ENCODE measurements around the gene WWOX.
"Not testable (repeated sequence)": the region's sequence is repeated elsewhere in the genome, so short reads cannot be mapped to it uniquely, and the experiment has no call there.

The WWOX gene

GRCh38 chr16:79204486-79204885, 1105.0 kb downstream of the WWOX start:
- DNase-seq, result no peak

- DNase-seq, result no peak
Measured at GRCh38 chr16:79206889-79207288, 1107.4 kb downstream of the WWOX start.

- no peak for DNase-seq
Measured at GRCh38 chr16:79209308-79209707, 1109.9 kb downstream of the WWOX start.

GRCh38 chr16:79210607-79211006, 1111.2 kb downstream of the WWOX start:
- DNase-seq, result no peak

- no peak for DNase-seq
Measured at GRCh38 chr16:79211586-79211985, 1112.1 kb downstream of the WWOX start.

DNA sequence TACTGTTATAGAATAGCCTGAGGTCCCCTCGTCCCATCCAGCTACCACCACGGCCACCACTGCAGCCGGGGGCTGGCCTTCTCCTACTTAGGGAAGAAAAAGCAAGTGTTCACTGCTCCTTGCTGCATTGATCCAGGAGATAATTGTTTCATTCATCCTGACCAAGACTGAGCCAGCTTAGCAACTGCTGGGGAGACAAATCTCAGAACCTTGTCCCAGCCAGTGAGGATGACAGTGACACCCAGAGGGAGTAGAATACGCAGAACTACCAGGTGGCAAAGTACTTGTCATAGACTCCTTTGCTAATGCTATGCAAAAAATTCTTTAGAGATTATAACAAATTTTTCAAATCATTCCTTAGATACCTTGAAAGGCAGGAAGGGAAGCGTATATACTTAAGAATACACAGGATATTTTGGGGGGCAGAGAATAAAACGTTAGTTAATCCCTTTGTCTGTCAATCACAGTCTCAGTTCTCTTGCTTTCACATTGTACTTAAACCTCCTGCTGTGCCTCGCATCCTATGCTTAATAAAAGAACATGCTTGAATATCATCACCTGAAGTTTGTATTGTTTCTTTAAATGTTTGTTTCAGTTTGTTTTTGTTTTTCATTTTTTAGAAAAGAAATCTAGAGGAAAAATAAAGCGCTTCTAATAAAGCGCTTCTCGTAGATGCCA, 1112.8 kb downstream of the WWOX start:
- DNase-seq, result no peak

GRCh38 chr16:79213214-79213613, 1113.8 kb downstream of the WWOX start:
- DNase-seq, result peak in 1 of 2 experiments; percentile 57

DNA sequence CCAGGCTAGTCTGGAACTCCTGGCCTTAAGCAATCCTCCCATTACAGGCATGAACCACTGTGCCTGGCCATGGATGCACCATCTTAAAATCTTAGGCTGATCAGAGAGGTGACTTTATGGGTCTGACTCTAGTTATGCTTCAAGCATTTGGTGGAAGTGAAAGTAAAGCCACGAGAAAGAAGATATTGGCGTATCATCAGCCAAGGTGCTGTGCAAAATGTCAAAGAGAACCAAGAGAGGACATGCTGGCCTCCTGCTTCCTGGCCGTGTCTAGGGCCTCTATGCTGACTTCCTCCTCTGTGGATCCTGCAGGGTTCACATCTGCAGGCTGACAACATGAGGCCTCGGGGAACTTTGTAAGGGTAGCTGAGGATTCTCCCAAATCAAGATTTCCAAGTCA, 1115.8 kb downstream of the WWOX start:
- DNase-seq, result no peak

DNA sequence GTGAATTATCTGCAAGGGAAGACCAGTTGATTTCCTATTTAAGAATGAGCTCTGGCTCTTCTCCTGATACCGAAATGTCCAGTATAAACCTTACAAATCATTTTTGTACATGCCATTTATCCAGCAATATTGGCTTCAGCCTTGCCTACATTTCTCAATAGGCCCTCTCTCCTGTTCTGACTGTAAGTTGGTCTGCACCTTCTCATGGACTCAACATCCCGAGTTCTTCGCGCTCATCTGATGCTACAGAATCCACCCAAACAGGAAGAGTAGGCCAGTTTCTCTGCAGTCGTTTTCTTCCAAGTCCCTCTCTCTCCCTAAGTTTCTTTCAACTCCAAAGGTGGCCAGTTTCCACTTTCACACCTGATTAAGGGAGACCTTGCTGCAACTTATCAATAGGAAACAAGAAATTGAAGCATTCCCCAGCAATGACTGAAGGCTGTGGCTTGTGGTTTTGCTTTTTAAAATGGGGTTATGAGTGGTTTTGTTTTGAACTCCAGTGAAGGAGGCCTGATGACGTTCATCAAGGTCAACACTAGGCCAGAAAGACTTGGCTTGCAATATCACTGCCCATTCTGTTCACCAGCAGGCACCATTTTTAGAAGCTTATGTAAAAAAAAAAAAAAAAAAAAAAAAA, 1118.0 kb downstream of the WWOX start:
- DNase-seq, result no peak

DNA sequence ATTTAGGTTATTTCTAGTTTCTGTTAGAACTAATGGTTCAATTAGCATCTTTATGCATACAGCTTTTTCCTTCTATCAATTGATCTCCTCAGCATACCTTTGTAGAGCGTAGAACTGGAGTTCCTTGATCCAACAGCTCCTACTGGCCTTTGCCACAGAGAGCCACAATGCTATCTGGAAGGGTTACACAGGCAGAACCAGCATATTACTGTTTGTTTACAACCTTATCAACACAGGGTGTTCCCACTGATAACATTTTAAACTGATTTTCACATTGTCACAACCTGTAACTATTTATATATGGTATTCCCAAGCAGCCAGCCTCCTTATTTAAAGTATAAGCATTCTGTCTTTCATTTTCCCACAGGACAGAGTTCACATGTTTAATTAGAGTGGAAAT, 1118.9 kb downstream of the WWOX start:
- DNase-seq, result no peak

- not testable (repeated sequence) for DNase-seq
Measured at GRCh38 chr16:79225994-79226393, 1126.5 kb downstream of the WWOX start.

GRCh38 chr16:79229361-79229760, 1129.9 kb downstream of the WWOX start:
- no peak for DNase-seq

DNA sequence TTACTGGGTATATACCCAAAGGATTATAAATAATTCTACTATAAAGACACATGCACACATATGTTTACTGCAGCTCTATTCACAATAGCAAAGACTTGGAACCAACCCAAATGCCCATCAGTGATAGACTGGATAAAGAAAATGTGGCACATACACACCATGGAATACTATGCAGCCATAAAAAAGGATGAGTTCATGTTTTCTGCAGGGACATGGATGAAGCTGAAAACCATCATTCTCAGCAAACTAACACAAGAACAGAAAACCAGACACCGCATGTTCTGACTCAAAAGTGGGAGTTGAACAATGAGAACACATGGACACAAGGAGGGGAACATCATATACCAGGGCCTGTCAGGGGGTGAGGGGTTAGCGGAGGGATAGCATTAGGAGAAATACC, 1146.2 kb downstream of the WWOX start:
- not testable (repeated sequence) for DNase-seq

- DNase-seq, result no peak
Measured at GRCh38 chr16:79247386-79247785, 1147.9 kb downstream of the WWOX start.

DNA sequence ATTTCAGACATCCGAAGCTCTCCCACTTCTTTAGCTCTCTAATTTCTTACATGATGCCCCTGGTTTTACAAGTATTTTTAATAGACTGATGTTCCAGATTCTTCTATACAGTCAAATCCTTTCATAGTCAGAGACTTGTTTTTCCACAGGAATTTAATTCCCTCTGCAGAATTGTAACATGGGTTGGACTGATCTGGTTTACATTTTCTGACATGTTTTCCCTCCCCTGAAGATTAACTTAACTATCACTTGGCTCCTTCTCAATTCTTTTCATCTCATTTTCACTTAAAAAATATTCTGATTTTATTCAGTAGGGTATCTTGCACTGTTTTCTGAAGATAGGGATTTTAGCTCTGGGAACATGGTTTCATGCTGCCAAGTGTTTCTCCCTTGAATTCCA, 1148.9 kb downstream of the WWOX start:
- no peak for DNase-seq

GRCh38 chr16:79250502-79251098, 1151.1 kb downstream of the WWOX start:
- no peak for DNase-seq

DNA sequence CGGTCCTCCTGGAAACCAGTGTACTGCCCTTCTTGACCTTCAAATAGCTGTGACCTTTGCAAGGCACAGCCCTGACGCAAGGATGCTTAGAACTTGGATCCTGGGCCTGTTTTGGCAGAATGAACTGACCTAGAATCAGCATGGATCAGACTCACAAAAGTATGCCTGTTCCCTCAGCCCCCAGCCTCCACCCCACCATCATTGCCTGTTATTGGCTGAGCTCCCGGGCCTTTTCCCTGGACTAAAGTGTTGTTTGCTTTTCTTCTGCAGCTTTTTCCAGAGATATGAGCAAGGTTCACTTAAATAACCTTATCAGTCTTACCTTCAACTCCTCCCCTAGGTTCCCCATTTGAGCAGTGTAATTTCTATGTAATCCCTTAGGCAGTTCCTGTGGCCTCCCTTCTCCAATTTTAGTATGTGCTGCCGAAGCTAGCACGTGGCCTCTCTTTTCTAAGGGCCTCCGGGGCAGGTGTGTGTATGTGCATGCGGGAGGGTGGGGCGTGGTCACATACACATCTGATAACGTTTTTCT, 1153.7 kb downstream of the WWOX start:
- DNase-seq, result no peak

DNA sequence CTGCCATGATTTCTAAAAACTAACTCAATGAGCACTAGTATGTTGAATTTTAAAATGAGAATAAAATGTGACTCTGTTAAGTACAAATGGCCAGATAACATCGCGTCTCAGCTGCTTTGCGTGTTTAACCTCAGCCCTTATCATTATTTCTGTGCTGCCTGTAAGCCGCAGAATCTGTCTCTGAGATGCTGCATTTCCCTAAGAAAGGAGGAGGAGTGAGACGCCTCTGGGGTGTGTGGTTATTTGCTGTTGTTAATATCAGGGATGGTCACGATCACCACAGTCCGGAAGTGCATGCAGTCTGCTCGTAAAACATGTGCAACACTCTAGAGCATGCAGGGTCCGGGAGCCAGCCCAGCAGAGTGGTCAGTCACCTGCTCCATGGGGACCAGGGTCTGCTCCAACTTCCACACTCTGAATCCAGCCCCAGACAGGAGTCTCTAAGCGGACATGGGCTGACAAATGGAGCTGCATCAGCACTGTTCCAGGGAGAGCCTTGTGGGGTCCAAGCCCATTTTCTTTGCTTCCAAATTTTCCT, 1158.6 kb downstream of the WWOX start:
- no peak for DNase-seq

GRCh38 chr16:79260890-79261289, 1161.4 kb downstream of the WWOX start:
- not testable (repeated sequence) for DNase-seq

DNA sequence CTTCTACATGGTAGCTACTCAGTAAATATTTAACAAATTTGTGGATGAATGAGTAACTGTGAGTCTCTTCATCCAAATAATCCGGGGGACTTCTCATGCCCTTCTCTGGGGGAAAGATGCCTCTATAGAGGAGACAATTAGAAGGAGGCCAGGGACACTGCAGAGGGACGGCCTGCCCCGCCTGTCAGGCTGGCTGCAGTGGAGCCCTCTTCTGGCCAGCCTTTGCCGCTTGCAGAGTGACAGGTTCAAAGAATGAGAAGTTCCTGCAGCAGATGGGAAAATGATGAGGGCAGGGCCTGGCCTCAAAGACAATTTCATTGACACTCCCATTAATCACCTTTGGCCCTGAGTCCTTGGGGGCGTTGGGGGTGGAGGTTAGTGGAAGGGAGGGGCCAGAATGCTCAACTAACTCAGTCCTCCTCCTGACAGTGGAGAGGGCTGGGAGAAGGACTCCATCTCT, 1162.1 kb downstream of the WWOX start:
- peak; percentile 20 to 62 for DNase-seq

DNA sequence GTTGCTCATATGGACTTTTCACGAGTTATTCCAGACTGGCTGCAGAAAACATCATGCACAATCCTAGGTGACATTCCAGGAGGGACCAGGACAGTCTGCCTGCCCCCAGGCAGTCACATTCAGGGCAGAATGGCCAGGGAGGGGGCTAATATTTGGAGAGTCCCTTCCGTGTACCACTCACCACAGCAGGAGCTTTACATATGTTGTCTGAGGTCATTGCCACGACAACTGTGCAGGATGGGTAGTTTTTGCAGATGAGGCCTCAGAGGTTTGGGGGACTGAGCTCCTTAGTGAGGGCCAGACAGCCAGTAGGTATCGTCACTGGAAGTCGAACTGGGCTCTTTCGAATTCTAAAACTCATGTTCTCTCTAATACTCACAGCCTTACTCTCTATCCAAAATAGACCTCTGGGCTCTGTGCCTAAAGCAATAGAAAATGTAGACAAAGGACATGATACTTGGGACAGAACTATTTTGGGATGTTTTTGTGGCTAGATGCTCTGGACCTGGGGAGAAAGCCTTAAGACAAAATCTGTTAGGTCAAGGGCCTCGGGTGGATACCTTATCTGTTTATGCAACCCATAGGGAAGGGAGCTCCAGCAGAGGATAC, 1162.6 kb downstream of the WWOX start:
- DNase-seq, result no peak

Measured in NCI-H524 (cell line).